ENCODE measurements around the gene WWC2.

Gene WWC2

DNA sequence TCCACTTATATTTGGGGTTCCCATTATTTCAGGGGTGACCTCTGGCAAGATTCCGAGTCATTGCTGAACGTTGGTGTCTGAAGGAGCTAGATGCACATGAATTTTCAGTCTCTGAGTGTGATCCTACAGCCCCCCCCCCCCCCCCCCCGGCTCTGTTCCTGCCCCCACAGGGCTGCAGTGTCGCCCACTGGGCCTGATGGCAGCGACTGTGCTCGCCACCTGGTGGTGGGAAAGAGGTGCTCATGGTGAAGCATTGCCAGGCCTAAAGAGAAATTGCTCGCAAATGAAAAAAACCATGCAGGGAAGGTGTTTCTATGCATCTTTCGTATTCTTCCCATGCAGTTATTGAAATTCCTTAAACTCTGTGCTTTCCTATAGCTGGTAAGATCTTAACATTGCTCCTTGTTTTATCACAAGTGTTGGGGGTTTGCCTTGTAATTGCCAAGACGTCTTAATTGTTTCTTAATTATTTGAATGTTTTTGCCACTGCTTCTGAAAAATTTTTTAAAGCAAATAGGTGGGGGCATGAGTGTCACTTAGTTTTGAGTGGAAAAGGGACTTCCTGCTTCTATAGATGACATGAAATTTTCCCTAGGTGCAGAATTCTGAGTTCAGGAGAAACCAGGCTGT lies 157.8 kb downstream of the WWC2 start:
- peak; percentile 33 for DNase-seq (ENCODE audit: low spot score)

DNA sequence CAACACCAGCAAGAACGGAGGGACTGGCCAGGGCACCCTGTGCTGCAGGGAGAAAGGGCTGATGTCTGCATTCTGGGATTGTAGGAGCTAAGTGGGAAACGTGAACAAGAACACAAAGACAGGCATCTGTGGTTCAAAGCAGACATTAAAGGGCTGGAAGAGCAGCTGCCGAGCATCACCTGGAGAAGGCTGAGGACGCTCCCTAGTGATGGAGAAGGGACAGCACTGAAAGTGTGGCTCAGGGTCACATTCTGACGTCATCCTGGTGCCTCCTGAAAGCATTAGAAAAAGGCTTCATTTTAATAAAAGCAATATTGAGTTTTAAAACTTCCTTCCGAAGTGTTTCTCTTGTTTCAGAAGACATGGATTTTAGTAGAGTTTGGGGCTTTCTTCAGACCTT lies 158.8 kb downstream of the WWC2 start:
- DNase-seq (ENCODE audit: low spot score), result no peak

DNA sequence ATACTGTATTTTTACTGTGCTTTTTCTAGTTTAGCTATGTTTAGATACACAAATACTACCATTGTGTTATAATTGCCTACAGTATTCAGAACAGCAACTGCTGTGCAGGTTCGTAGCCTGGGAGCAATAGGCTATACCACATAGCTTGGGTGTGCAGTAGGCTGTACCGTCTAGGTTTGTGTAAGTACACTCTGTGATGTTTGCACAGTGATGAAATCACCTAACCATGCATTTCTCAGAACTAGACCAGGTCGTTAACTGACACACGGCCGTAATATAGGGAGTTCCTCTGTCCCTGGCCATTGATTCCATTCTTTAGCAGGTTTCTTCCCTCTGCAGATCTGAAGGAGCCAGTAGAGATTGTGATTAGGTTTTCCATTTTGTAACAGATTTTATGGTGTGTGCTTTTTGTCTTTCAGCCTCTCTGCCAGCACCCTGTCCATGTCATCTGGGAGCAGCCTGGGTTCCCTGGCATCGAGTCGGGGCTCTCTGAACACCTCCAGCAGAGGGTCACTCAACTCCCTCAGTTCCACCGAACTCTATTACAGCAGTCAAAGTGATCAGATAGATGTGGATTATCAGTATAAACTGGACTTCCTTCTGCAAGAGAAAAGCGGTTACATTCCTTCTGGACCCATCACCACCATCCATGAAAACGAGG lies 161.6 kb downstream of the WWC2 start:
- DNase-seq (ENCODE audit: low spot score), result no peak

DNA sequence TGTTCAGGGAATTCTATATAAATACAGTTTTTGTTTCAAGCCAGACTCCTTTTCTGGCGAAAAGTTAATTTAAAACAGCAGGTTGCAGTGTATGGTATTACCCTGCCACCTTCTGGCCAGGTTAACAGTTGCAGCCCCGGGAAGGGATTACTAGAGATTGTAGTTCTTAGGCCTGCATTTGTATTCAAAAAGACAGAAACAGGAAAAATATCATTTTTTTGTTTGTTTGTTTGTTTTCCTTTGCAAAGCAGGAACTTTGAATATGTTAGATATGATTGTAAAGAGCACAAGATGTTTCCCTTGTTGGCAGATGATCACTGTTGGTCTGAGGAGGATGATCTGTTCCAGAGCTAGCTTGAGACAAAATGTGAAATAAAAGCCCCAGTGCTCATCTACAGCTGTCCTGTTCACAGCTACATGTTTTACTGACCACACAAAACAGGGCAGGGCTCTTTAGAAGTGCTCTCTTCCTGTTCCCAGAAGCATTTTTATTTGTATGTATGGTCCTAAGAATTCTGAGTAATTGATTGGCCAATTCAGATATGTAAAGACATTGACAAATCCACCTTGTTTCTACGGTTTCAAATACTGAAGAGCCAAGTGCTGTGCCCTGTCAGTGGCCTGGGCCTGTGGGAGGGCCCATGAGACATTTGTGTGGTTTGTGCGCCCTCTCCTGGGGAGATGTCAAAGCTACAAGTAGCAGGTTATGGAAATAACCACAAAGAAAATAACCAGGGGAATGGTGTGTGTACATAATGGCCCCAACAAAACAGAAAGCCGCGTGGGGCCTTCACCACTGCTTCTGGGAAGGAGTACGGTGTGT lies 163.1 kb downstream of the WWC2 start:
- peak; percentile 40 for DNase-seq (ENCODE audit: low spot score)

DNA sequence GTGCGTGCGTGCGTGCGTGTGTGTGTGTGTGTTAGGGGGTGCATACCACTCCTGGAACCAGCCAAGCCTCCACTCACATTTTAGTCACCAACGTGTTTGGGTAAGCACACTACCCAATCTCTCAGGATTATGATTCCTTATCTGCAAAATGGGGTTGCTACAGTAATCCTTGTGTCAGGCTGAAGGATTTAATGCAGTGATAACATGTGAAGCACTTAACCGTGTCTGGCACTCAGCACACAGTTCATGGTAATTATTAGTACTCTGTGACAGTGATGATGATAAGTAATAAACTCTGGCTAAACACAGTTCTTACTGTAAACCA lies 163.7 kb downstream of the WWC2 start:
- no peak for DNase-seq (ENCODE audit: low spot score)

DNA sequence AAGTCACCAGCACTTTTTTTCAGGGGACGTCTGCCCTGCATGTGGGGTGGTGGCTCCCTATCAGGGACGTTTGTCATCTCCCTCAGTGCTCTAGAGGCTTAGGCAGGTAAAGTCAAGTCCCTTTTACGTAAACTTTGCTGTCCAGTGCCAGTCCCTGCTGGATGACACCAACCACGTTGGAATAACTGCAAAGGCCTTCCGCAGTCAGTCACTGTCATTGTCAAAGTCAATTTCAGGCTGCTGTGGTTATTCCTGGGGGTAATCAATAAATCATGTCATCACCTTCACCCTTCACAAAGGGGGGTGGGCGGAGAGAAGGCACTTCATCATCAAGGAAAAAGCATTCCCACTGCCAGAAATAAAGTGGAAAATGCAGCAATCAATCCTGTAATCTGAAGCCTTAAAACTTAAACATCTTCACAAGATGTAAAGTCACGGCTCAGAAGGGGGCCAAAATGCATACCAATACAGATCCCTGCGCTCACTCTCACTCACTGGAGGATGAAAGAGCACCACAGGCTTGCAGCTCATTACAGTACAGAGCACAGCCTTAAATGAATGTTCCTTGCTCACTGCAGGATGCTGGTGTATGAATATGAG lies 164.8 kb downstream of the WWC2 start:
- no peak for DNase-seq (ENCODE audit: low spot score)

DNA sequence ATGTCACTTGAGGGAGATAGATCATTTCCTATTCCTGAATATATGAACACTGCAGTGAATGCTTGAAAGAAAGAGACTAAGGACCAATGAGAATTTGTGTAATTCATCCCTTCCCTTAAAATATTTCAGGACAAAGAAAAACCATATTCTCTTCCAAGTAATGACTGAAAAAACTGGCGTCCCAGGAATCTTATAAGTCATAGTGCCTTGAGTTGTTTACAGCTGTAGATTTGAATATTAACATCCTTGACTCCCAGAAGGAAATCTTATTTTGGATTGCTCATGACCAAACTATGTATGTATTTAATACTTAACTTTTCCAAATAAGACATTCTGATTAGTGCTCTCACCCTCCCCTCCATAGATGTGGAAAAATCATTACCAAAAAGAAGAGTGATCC lies 165.6 kb downstream of the WWC2 start:
- DNase-seq (ENCODE audit: low spot score), result no peak

DNA sequence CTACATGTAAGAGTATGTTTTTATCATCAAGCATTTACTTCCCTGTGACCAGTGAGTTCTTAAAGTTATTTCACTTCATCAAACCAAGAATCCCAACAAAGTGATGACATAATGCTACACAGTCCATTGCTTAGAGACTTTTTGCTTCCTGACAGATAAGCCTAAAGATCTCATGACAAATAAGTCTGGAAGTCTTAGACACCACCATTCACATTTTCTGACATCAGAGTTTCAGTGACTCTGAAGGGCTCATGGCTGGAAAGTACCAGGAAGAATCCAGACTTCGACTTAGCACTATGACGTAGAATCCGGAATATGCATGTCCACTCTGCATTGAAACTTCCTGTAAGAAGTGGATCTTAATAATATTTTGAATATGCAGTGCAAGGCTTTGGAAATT lies 167.3 kb downstream of the WWC2 start:
- no peak for DNase-seq (ENCODE audit: low spot score)

DNA sequence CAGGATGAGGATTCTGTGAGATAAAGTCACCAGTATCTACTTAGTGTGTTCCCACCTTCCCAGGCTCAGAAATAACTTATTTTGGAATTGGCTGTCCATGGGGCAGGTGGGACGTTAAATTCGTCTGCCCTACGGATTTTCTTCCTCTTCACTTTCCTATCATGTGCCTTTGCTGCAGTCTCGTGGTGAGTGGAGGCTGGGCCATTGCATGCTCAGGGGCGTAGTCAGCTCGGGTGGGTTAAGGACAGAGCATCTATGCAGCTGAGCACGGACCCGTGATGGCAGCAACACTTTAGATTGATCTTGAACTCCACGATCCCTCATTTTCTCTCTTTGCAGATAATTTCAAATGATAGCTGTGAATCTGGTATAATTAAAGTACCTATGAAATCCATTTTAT lies 169.5 kb downstream of the WWC2 start:
- no peak for DNase-seq (ENCODE audit: low spot score)

DNA sequence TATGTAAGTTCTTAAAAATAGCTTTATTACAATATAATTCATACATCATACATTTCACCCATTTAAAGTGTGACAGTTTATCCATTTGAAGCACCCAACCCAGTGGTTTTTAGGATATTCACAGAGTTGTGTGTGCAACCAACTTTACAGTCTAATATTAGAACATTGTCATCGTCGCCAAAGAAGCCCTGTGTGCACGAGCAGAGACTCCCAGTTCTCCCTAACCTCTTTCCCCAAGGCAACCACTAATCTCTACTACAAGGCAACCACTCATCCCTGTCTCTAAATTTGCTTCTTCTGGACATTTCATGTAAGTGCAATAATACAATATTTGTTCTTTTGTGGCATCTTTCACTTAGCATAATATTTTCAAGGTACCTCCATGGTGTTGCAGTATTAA lies 173.3 kb downstream of the WWC2 start:
- no peak for DNase-seq (ENCODE audit: low spot score)

DNA sequence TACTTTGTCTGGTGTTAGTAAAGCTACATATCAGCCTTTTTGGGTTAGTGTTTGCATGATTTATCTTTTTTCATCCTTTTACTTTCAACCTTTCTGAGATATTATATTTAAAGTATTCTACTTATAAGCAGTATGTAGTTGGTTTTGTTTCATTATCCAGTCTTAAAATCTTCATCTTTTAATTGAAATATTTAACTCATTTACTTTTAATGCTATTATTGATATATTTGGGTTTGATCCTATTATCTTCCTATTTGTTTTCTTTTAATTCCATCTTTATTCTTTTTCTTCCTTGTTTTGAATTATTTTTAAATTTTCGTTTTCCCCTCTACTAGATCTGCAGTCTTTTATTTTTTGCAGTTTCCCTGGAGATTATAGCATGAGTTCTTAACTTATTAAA lies 177.0 kb downstream of the WWC2 start:
- no peak for DNase-seq (ENCODE audit: low spot score)

DNA sequence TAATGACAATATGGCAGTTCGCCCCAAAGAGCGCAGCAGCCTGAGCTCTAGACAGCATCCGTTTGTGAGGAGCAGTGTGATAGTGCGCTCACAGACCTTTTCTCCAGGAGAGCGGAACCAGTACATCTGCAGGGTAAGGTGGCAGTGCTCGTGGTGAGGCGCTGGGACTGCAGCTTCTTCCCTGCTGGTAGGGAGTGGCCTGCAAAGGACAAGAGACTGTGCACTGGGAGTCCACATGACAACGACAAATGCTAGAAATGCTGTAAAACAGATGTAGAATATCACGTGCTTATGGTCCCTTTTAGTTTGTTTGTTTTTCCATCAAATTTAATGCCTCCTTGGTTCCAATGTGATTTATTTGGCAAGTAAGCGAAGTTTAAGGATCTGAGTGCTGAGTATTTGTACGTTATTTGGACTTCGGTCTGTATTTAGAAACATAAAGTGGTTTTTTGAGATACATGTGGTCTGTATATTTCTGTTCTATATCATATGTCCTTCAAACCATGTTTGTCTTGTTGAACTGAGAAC lies 185.3 kb downstream of the WWC2 start:
- DNase-seq (ENCODE audit: low spot score), result no peak

DNA sequence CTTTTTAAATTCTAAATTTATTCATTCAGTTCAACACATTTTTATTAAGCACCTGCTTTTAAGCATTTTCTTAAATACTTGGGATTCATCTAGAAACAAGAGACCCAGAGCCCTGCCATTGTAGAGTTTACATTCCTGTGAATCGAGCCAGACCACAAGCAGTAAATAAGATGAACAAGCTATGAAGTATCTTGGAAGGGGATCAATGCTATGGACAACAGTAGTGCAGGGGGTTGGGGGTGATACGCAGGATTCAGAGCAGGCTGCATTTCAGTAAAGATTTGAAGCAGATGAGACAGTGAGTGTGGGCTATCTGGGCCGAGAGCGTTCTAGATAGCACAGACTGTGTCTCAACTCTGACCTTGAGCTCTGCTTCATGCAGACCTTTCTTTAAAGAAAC lies 185.9 kb downstream of the WWC2 start:
- DNase-seq (ENCODE audit: low spot score), result no peak

DNA sequence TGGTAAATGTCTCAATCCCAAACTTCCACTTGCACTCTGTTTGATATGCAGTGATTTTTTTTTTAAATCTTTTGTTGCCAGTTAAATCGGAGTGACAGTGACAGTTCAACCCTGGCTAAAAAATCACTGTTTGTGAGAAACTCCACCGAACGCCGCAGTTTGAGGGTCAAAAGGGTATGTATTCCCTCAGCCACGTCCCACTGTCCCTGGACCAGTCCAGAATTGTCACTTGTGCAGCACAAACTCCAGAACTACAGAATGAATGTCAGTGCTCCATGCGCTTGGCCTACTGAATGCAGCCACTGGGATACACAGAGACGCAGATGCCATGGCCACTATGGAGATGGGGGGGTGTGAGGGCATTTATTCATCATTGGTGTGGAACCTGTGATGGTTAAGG lies 186.8 kb downstream of the WWC2 start:
- DNase-seq (ENCODE audit: low spot score), result no peak

DNA sequence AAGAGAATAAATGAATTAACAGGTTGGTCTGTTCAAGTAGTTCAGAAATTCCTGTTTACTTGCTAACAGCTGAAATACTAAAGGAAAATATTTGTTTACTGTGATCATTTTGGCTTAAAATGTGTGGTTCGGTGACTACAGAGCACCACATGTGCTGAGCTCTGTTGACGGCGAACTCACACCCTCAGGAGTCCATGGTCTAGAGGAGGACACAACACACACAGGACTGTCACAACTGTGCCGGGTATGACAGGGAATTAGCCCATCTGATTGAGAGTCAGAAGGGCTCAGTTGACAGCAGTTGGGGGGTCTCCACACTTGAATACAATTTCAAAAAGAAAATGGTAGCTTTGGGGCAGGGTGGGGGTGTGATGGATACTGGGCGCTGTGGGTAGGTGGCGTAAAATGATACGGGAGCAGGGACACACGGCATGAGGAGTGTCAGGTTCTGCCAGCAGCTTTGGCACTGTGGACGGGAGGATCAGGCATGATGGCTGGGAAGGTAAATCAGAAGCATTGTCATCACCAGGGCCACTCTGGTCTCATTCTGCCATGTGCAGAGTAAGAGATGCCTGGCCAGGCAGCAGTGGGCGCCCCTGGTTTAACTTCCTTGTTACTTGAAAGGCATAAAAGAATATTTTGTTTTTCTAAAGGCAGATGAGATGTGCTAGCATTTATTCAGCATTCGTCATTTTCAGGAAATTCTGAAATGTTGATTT lies 187.7 kb downstream of the WWC2 start:
- DNase-seq (ENCODE audit: low spot score), result no peak

DNA sequence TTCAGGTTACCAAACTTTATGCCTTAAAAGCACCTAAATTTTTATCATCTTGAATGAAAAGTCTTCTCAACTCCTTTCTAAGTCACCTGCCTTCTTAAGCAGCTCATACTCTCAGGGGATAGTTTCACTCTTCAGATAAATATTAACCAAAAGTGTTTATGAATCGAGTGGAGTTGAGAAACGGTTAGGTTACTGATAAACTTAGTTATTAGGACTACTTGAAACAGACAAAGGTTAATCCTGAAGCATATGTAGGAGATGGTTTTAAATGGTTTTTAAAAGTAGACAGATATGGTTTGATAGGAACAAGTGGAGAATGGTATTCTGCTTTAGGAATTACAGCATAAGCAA lies 188.2 kb downstream of the WWC2 start:
- DNase-seq (ENCODE audit: low spot score), result no peak

DNA sequence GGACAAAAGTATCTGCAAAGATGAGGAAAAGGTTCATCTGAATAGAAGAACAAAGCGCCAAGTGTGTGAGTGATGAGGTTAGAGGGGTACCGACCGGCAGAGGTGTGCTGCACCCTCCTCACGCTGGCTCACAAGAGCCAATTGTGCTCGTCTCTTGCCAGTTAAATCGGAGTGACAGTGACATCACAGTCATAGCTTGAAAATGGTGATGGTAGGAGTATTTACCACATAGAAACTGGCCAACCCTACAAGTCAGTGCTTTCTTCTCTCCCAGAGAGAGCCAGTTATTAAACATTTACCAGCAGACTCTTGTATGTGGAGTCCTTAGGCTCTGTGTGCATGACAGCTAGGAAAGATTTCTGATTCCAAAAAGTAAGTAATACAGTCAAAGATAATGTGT lies 188.6 kb downstream of the WWC2 start:
- no peak for DNase-seq (ENCODE audit: low spot score)

DNA sequence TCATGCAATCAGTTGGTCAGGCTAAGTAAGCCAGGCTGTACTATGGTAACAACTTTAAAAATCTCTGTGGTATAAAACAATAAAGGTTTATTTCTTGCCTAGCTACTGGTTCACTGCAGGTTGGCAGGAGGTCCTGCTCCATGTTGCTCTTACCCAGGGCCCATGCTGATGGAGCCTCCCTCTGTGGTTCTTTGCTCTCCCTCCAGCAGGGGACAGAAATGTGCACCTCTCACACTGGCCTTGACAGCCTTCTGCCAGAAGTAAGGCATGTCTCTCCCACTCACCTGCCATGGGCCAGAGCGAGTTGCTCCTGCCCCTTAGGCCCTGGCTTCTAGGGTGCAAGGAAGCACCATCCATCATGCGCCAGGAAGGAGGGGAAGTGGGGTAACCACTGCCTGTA lies 189.9 kb downstream of the WWC2 start:
- DNase-seq (ENCODE audit: low spot score), result no peak

DNA sequence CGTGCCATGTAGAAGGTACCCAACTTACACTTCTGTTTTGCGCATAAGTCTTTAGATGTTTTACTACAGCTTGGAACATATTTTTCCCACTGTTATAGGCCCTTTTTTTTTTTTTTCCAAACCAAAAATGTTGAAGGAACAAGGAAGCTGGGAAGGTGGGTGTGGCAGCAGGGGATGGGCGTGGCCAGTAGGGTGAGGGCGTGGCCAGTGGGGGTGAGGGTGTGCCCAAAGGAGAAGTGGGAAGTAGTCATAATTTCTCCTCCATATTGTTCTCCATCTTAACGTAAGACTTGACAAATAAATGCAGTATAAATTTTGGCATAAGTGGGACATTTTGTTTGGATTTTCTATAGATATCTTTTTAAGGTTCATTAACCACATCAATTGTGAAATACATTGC lies 190.6 kb downstream of the WWC2 start:
- no peak for DNase-seq (ENCODE audit: low spot score)

DNA sequence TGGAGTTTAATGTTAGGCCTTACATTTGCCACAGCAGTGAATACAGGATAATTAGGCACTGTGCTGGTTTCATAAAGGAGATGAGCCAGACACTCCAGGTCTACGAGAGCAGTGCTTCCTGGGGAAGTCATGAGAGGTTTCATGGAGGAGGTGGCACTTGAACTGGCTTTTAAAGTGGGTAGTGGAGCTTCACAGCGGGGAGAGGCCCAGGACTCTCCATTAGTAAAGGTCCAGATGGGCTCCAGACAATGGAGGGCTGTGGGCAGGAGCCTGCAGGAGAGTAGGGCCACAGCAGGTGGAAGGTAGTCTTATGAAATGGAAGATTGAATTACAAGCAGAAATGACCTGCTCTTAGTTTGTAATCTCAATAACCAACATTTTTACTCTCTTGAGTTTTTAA lies 192.0 kb downstream of the WWC2 start:
- no peak for DNase-seq (ENCODE audit: low spot score)

DNA sequence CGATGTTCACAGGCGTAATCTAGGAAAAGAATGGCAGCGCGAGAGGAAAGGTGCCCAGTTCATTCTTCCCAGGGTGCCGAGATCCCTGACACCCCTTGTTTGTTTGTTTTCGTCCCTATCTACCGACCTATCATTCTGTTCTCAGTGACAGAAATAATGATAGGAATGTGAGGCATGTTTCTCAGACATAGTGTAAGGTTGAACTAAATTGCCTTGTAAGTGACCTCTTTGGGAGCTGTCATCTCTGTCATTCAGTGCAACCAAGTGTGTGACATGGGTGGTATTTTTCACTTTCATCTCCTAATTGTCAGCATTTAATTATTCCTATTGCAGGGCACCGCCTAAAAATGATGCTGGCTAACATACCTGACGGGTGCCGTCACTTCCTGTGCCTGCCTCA lies 196.7 kb downstream of the WWC2 start:
- DNase-seq (ENCODE audit: low spot score), result no peak

DNA sequence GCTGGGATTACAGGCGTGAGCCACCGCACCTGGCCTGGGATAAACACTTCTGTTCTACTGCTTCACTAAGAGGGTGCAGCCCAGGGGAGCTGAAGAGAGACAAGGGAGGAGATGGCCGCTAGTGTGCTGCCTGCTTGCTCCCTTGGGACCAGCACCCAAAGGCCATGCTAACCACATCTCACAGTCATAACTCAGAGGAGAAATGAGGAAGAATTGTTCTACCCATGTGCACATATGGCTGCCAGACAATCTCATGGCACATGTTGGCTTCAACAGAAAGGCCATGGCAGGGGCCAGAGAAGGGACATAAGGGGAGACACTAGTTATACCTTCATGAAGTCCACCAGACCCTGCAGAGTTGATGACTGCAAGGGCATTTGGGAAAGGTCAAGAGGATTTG lies 198.6 kb downstream of the WWC2 start:
- DNase-seq (ENCODE audit: low spot score), result no peak
